ENCODE data around the gene MYO9A. TPM values are rescaled to one million over a fixed set of nuclear protein-coding genes. Genes with fewer than 3 reads are reported as not detected.
"Not testable (repeated sequence)": the region's sequence is repeated elsewhere in the genome, so short reads cannot be mapped to it uniquely, and the experiment has no call there.

MYO9A gene
- total RNA-seq, 1 donor from 2014 or later, result 17.0 TPM

DNA sequence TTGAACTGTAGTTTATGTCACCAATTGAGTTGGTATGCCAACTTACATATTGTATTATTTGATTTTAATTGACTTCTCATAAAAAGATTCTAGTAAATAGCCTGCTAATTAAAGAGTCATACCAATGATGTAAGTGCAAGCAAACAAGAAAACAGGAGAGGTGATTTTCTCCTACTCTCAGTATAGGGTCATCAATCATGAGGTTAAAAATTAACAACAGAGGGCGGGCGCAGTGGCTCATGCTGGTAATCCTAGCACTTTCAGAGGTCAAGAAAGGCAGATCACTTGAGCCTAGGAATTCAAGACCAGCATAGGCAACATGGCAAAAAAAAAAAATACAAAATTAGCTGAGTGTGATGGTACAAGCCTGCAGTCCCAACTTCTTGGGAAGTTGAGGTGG lies 108.7 kb downstream of the MYO9A start:
- TF ChIP-seq, protein P1, sequence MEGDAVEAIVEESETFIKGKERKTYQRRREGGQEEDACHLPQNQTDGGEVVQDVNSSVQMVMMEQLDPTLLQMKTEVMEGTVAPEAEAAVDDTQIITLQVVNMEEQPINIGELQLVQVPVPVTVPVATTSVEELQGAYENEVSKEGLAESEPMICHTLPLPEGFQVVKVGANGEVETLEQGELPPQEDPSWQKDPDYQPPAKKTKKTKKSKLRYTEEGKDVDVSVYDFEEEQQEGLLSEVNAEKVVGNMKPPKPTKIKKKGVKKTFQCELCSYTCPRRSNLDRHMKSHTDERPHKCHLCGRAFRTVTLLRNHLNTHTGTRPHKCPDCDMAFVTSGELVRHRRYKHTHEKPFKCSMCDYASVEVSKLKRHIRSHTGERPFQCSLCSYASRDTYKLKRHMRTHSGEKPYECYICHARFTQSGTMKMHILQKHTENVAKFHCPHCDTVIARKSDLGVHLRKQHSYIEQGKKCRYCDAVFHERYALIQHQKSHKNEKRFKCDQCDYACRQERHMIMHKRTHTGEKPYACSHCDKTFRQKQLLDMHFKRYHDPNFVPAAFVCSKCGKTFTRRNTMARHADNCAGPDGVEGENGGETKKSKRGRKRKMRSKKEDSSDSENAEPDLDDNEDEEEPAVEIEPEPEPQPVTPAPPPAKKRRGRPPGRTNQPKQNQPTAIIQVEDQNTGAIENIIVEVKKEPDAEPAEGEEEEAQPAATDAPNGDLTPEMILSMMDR (IDR thresholded peaks at IDR 0.05; ENCODE audit: insufficient read depth, low read length, poor library complexity, severe bottlenecking), result no peak
- peak; percentile 45 for DNase-seq (ENCODE audit: low read depth)
- Histone ChIP-seq H3K27me3 (ENCODE audit: control insufficient read depth, insufficient read depth, low read length) (no peaks in the 10 kb centered on the region), H3K4me3 (ENCODE audit: low read depth, low read length) (no peak overlapping the region), H3K36me3 (ENCODE audit: control insufficient read depth, insufficient read depth, low read length) (no peaks in the 10 kb centered on the region)

DNA sequence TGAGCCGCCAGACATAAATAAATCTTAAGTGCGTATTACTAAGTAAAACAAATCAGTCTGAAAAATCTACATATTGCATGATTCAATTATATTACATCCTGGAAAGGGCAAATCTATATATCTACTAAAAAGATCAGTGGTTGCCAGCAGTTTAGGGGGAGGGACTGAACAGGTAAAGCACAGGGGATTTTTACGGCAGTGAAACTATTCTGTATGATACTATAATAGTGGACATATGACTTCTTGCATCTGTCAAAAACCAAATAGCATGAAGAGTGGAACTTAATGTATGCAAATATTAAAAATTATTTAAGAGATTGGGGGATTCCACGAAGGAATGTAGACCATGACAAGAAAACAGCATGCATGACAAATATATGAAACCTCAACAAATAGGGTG lies 111.6 kb downstream of the MYO9A start:
- TF ChIP-seq, protein P1 (IDR thresholded peaks at IDR 0.05; ENCODE audit: insufficient read depth, low read length, poor library complexity, severe bottlenecking), result no peak
- Histone ChIP-seq H3K27me3 (ENCODE audit: control insufficient read depth, insufficient read depth, low read length) (no peaks in the 10 kb centered on the region), H3K4me3 (ENCODE audit: low read depth, low read length) (no peak overlapping the region), H3K36me3 (ENCODE audit: control insufficient read depth, insufficient read depth, low read length) (no peaks in the 10 kb centered on the region)
- DNase-seq (ENCODE audit: low read depth), result no peak

DNA sequence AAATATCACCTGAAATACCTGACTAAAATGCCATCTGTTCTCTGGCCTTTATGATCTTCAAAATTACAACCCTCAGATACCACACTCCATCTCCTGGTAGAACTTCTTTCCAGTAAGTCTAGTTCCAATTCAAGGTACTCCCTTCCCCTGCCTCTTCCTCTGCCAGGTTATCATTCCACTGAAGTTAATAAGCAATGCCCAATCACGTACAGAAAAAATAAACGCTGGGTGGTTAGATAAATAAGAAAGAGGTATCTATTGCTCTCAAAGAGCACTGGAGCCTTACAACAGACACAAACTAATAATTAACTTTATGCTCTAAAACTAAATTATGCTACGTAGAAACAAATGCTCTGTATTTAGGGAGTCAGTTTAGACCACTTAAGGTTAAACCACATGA lies 112.5 kb downstream of the MYO9A start:
- Histone ChIP-seq H3K36me3 (ENCODE audit: control insufficient read depth, insufficient read depth, low read length) (no peaks in the 10 kb centered on the region), H3K4me3 (ENCODE audit: low read depth, low read length) (no peak overlapping the region), H3K27me3 (ENCODE audit: control insufficient read depth, insufficient read depth, low read length) (no peaks in the 10 kb centered on the region)
- TF ChIP-seq, protein P1 (IDR thresholded peaks at IDR 0.05; ENCODE audit: insufficient read depth, low read length, poor library complexity, severe bottlenecking), result no peak
- DNase-seq (ENCODE audit: low read depth), result peak; percentile 23

DNA sequence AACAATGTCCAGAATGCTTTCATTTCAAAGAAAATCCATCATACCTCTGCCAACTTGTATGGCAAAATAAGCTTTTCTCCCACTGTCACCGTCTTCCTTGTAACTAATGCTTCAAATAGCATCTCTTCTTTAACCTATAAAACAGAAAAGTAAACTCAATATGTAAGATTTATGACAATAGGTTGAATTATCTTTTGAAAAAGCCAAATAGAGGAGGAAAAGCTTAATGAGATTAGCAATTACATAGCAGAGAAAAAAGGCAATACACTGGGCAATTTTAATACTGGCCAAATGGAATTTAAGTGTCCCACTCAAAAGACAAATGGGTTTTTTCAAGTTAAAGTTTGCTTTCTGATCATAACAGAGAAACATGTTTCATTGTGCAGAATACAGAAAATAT lies 118.1 kb downstream of the MYO9A start:
- no peaks in the 10 kb centered on the region for H3K27me3 ChIP-seq (ENCODE audit: control insufficient read depth, insufficient read depth, low read length)
- no peaks in the 10 kb centered on the region for H3K36me3 ChIP-seq (ENCODE audit: control insufficient read depth, insufficient read depth, low read length)
- TF ChIP-seq, protein P1 (IDR thresholded peaks at IDR 0.05; ENCODE audit: insufficient read depth, low read length, poor library complexity, severe bottlenecking), result no peak
- H3K4me3 ChIP-seq (ENCODE audit: low read depth, low read length), result no peak overlapping the region
- no peak for DNase-seq (ENCODE audit: low read depth)

DNA sequence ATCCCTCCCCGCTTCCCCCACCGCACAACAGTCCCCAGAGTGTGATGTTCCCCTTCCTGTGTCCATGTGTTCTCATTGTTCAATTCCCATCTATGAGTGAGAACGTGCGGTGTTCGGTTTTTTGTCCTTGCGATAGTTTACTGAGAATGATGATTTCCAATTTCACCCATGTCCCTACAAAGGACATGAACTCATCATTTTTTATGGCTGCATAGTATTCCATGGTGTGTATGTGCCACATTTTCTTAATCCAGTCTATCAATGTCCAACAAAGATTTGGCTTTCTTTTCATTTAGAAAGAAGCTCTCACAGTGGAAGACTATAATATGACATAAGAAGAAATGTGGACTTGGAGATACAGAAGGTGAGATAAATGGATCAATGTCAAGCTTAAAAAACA lies 119.2 kb downstream of the MYO9A start:
- H3K4me3 ChIP-seq (ENCODE audit: low read depth, low read length); DNase-seq (ENCODE audit: low read depth); H3K27me3 ChIP-seq (ENCODE audit: control insufficient read depth, insufficient read depth, low read length); H3K36me3 ChIP-seq (ENCODE audit: control insufficient read depth, insufficient read depth, low read length): not testable (repeated sequence)

DNA sequence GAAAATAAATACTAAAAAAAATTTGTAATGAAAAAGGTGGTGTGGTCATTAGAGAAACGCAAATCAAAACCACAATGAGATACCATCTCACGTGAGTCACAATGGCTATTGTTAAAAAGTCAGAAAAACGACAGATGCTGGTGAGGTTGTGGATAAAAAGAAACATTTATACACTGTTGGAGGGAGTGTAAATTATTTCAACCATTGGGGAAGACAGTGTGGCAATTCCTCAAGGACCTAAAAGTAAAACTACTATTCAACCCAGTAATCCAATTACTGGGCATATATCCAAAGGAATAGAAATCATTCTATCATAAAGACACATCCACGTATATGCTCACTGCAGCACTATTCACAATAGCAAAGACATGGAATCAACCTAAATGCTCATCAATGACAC lies 120.3 kb downstream of the MYO9A start:
- no peaks in the 10 kb centered on the region for H3K27me3 ChIP-seq (ENCODE audit: control insufficient read depth, insufficient read depth, low read length)
- no peak for DNase-seq (ENCODE audit: low read depth)
- no peaks in the 10 kb centered on the region for H3K36me3 ChIP-seq (ENCODE audit: control insufficient read depth, insufficient read depth, low read length)
- TF ChIP-seq, protein P1 (IDR thresholded peaks at IDR 0.05; ENCODE audit: insufficient read depth, low read length, poor library complexity, severe bottlenecking), result no peak
- no peak overlapping the region for H3K4me3 ChIP-seq (ENCODE audit: low read depth, low read length)

All from kidney epithelial cell (primary cell).